A549 (cell line): ENCODE data around the gene KLHL30. TPM values are rescaled to one million over a fixed set of nuclear protein-coding genes. Genes with fewer than 3 reads are reported as not detected.
A peak's percentile ranks its signal among the peaks of the same experiment; 100 is the strongest.

Experiments
- ATAC-seq, 2 experiments: fragments of 200-7000 bp in 1 of 2; fragments of >200 bp in 1 of 2; cut with Nextera tagmentation in 1 of 2; cut with Tn5 transposase in 1 of 2; 3 replicates each; pipeline versions ENCODE4 v1.8.0 to v1.9.1; 2018 to 2020; ENCODE audit warnings: mild to moderate bottlenecking in 1 of 2, moderate library complexity in 1 of 2
- CTCF ChIA-PET: fragments of 300-600 bp; sonication (Branson Sonifier 250); formaldehyde crosslinking; extraction: SDS; loops from one replicate; lab custom pipeline; 2021; ENCODE audit warnings: antibody characterized with exemption, inconsistent platforms; lab: Yijun Ruan, JAX
- POLR2A ChIA-PET: fragments of 350-600 bp; formaldehyde crosslinking; extraction: SDS; loops from one replicate; lab custom pipeline; 2021; ENCODE audit warnings: antibody characterized with exemption, inconsistent platforms; lab: Yijun Ruan, JAX
- DNase-seq, 2 experiments: peaks; one replicate each; pipeline versions ENCODE4 v3.0.0 to v3.0.0-alpha.2; 2011 to 2016; ENCODE audit warnings: low read depth in 1 of 2, low spot score in 1 of 2
- FAIRE-seq: peaks from 2 replicates; lab custom pipeline; 2011; peaks lifted over from hg19 to GRCh38; lab: Jason Lieb, UNC
- H3K27ac ChIP-seq, 2 experiments: fragments of >200 bp; sonication (Bioruptor Twin); formaldehyde crosslinking; 3 replicates each; pipeline ENCODE4 v1.5.1; 2016 to 2017
- H3K4me1 ChIP-seq: fragments of >200 bp; sonication (Bioruptor Twin); formaldehyde crosslinking; 3 replicates; pipeline ENCODE4 v1.6.1; 2016
- H3K4me2 ChIP-seq: fragments of >200 bp; sonication (Bioruptor Twin); formaldehyde crosslinking; 3 replicates; pipeline ENCODE4 v1.6.1; 2016
- H3K4me3 ChIP-seq: fragments of >200 bp; sonication (Bioruptor Twin); formaldehyde crosslinking; 3 replicates; pipeline ENCODE4 v1.5.1; 2016
- H3K9me3 ChIP-seq: fragments of >200 bp; sonication (Bioruptor Twin); formaldehyde crosslinking; 3 replicates; pipeline ENCODE4 v1.6.1; 2016
- ATOH8 ChIP-seq: fragments of 250-450 bp; sonication (Bioruptor Pico); IDR thresholded peaks from 2 replicates; pipeline ENCODE4 v1.5.0; 2020; ENCODE audit warnings: low read depth, mild to moderate bottlenecking, moderate library complexity
- BCL3 ChIP-seq: fragments of >200 bp; sonication (Bioruptor Twin); formaldehyde crosslinking; IDR thresholded peaks from 3 replicates; pipeline ENCODE4 v1.6.1; 2016
- BHLHE40 ChIP-seq: IDR thresholded peaks from 2 replicates; pipeline ENCODE4 v1.6.1; 2012; ENCODE audit warnings: low read depth, low read length, inconsistent platforms
- CTCF ChIP-seq: fragments of >200 bp; sonication (Bioruptor Twin); formaldehyde crosslinking; IDR thresholded peaks from 3 replicates; pipeline ENCODE4 v1.5.1; 2016
- EHF ChIP-seq: fragments of 250-450 bp; sonication (Bioruptor Pico); IDR thresholded peaks from 2 replicates; pipeline ENCODE4 v1.5.0; 2020; ENCODE audit warnings: mild to moderate bottlenecking
- EHMT2 ChIP-seq: fragments of 200-600 bp; sonication (generic); IDR thresholded peaks from 2 replicates; pipeline ENCODE4 v1.6.1; 2016; ENCODE audit warnings: antibody characterized with exemption, low read depth, mild to moderate bottlenecking, moderate library complexity
- EP300 ChIP-seq, 2 experiments: fragments of >200 bp; sonication (Bioruptor Twin); formaldehyde crosslinking; IDR thresholded peaks; 2 replicates in 1 of 2; 3 replicates in 1 of 2; pipeline ENCODE4 v1.6.1; 2016 to 2017
- FOSB ChIP-seq: fragments of 250-450 bp; sonication (Bioruptor Pico); IDR thresholded peaks from 2 replicates; pipeline ENCODE4 v1.5.0; 2020; ENCODE audit warnings: mild to moderate bottlenecking, moderate library complexity
- HDAC2 ChIP-seq: fragments of 200-600 bp; sonication (generic); IDR thresholded peaks from 2 replicates; pipeline ENCODE4 v1.6.1; 2016
- HEYL ChIP-seq: fragments of 250-450 bp; sonication (Bioruptor Pico); IDR thresholded peaks from 2 replicates; pipeline ENCODE4 v1.8.0; 2021; ENCODE audit warnings: mild to moderate bottlenecking, moderate library complexity
- HOXB13 ChIP-seq: fragments of 250-450 bp; sonication (Bioruptor Pico); IDR thresholded peaks from 2 replicates; pipeline ENCODE4 v1.5.0; 2020; ENCODE audit warnings: low read depth, mild to moderate bottlenecking, moderate library complexity
- HOXB5 ChIP-seq: fragments of 250-450 bp; sonication (Bioruptor Pico); IDR thresholded peaks from 2 replicates; pipeline ENCODE4 v1.5.0; 2020; ENCODE audit warnings: mild to moderate bottlenecking, moderate library complexity
- JUN ChIP-seq, 2 experiments: fragments of >200 bp; sonication (Bioruptor Twin); formaldehyde crosslinking; IDR thresholded peaks; 2 replicates in 1 of 2; 3 replicates in 1 of 2; pipeline ENCODE4 v1.6.1; 2016 to 2017
- MAX ChIP-seq: IDR thresholded peaks from 2 replicates; pipeline ENCODE4 v1.6.1; 2012
- MYC ChIP-seq: IDR thresholded peaks from 2 replicates; pipeline ENCODE4 v1.6.1; 2012; ENCODE audit warnings: mild to moderate bottlenecking, inconsistent platforms, low read length, improper control_type of control experiment, borderline replicate concordance
- PBX3 ChIP-seq: IDR thresholded peaks from 2 replicates; pipeline ENCODE4 v1.6.1; 2012
- PHF8 ChIP-seq: fragments of 200-600 bp; sonication (generic); IDR thresholded peaks from 2 replicates; pipeline ENCODE4 v1.6.1; 2016; ENCODE audit warnings: low read depth, mild to moderate bottlenecking, antibody characterized with exemption, moderate library complexity, borderline replicate concordance
- RARB ChIP-seq: fragments of 250-450 bp; sonication (Bioruptor Pico); IDR thresholded peaks from 2 replicates; pipeline ENCODE4 v1.8.0; 2021; ENCODE audit warnings: mild to moderate bottlenecking, moderate library complexity
- RNF2 ChIP-seq: fragments of 200-600 bp; sonication (generic); IDR thresholded peaks from 2 replicates; pipeline ENCODE4 v1.6.1; 2016; ENCODE audit warnings: low read depth, mild to moderate bottlenecking, antibody characterized with exemption, moderate library complexity, borderline replicate concordance
- SMC3 ChIP-seq: fragments of >200 bp; sonication (Bioruptor Twin); formaldehyde crosslinking; IDR thresholded peaks from 3 replicates; pipeline ENCODE4 v1.6.1; 2018; ENCODE audit warnings: inconsistent platforms
- SREBF2 ChIP-seq: fragments of 450-650 bp; IDR thresholded peaks from 2 replicates; pipeline ENCODE4 v1.6.1; 2014; ENCODE audit warnings: mild to moderate bottlenecking, moderate library complexity
- TP53 ChIP-seq: fragments of 250-450 bp; sonication (Bioruptor Pico); IDR thresholded peaks from 2 replicates; pipeline ENCODE4 v1.5.0; 2021; ENCODE audit warnings: mild to moderate bottlenecking, moderate library complexity
- USF2 ChIP-seq: fragments of 450-650 bp; IDR thresholded peaks from 2 replicates; pipeline ENCODE4 v1.6.1; 2014; ENCODE audit warnings: antibody characterized with exemption
- ZNF302 ChIP-seq: fragments of 250-450 bp; sonication (Bioruptor Pico); IDR thresholded peaks from 2 replicates; pipeline ENCODE4 v1.9.0; 2021; ENCODE audit warnings: inconsistent platforms, mild to moderate bottlenecking, moderate library complexity
- ZSCAN20 ChIP-seq: fragments of 250-450 bp; sonication (Bioruptor Pico); IDR thresholded peaks from 2 replicates; pipeline ENCODE4 v1.8.0; 2022; ENCODE audit warnings: mild to moderate bottlenecking, moderate library complexity
- WGBS: methylation state at CpG from one replicate; pipeline ENCODE4 v1.1.6; 2017; ENCODE audit errors: missing lambda C conversion rate; 5-methylcytosine and 5-hydroxymethylcytosine counted together
- polyA plus RNA-seq, 4 experiments: library from polyadenylated mRNA; depleted of rRNA in 3 of 4; stranded (reverse); fragments of >200 nt; fragmentation: RNase III in 1 of 4; extraction: RNeasy Plus Mini Kit Qiagen cat#74134 plus additional on column Dnase treatment in 1 of 4; gene quantifications; 2 replicates in 3 of 4; 3 replicates in 1 of 4; pipeline ENCODE4 v1.2.3, GENCODE V29; 2011 to 2017

KLHL30 gene
- polyA plus RNA-seq, 2 of the 4 experiments (the other 2 are of a cell fraction) = 0.04 TPM

- no peak for ATAC-seq
- ChIA-PET POLR2A (no interaction called here), CTCF (interaction anchor here (1.1 kb wide), 1 partner anchor 10 kb away, joined by 3 read pairs; no protein-coding TSS in a partner anchor)
- H3K27ac ChIP-seq = no peak overlapping the region
- H3K4me3 ChIP-seq = no peak overlapping the region
- no peaks in the 10 kb centered on the region for H3K9me3 ChIP-seq
- DNase-seq = no peak
- FAIRE-seq = no peak
- WGBS = 88% methylated on average over 20 of the region's 23 CpGs
- H3K4me1 ChIP-seq = peaks cover 10% of the 10 kb centered on the region; the same call in 2 of the 3 replicates
- no peak for TF ChIP-seq HDAC2
- TF ChIP-seq MYC = no peak
- no peak for TF ChIP-seq JUN (IDR thresholded peaks at IDR 0.05)
- no peak for TF ChIP-seq ZNF302 (CRISPR knock-in tag)
- TF ChIP-seq CTCF = no peak
- TF ChIP-seq MAX = no peak
- TF ChIP-seq SMC3 = no peak
- no peak for TF ChIP-seq PBX3
- no peak for TF ChIP-seq FOSB
- no peak for TF ChIP-seq HOXB13 (CRISPR knock-in tag)
- TF ChIP-seq USF2 = no peak
- no peak for TF ChIP-seq ZSCAN20
- TF ChIP-seq EHF (CRISPR knock-in tag) = no peak
- no peak for TF ChIP-seq RNF2
- no peak for TF ChIP-seq HEYL (CRISPR knock-in tag)
- no peak for TF ChIP-seq HOXB5 (CRISPR knock-in tag)
- no peak for TF ChIP-seq EP300 (IDR thresholded peaks at IDR 0.05)
- TF ChIP-seq SREBF2 = no peak
- no peak for TF ChIP-seq TP53 (CRISPR knock-in tag)
- TF ChIP-seq PHF8 = no peak
- TF ChIP-seq, all 56 proteins: peak for 0
- H3K4me2 ChIP-seq = no peak overlapping the region
Observed at GRCh38 chr2:238132463-238133450, 5.7 kb upstream of the KLHL30 start.

- Histone ChIP-seq H3K9me3 (no peaks in the 10 kb centered on the region), H3K4me3 (no peak overlapping the region), H3K27ac (no peak overlapping the region), H3K4me2 (no peak overlapping the region), H3K4me1 (peaks cover 16% of the 10 kb centered on the region; the same call in 2 of the 3 replicates)
- ATAC-seq (peak; percentile 39 to 62; a peak in 4 of 6 replicates), DNase-seq (peak in 1 of 2 experiments; percentile 39), FAIRE-seq (no peak)
- ChIA-PET POLR2A (no interaction called here), CTCF (interaction anchor here (1.1 to 1.6 kb wide), 3 partner anchors 9 to 275 kb away, joined by 3 to 4 read pairs (median 3); no protein-coding TSS in a partner anchor)
- 53% methylated on average over 7 of the region's 14 CpGs for WGBS
- no peak for TF ChIP-seq RNF2
- TF ChIP-seq ZSCAN20 = no peak
- TF ChIP-seq BHLHE40 = no peak
- TF ChIP-seq PBX3 = no peak
- TF ChIP-seq RARB (CRISPR knock-in tag) = no peak
- TF ChIP-seq BCL3 = no peak
- no peak for TF ChIP-seq ATOH8 (CRISPR knock-in tag)
- no peak for TF ChIP-seq USF2
- TF ChIP-seq EHMT2 = no peak
Observed at GRCh38 chr2:238133499-238134392, 4.7 kb upstream of the KLHL30 start.
